Astrocyte (in vitro differentiated cells and primary cell): Measurements from ENCODE around the gene TAF7.

Experiments
- CTCF ChIP-seq: IDR thresholded peaks from 2 replicates; pipeline ENCODE4 v1.5.1; 2011; ENCODE audit warnings: low read depth, mild to moderate bottlenecking, inconsistent platforms, low read length, moderate library complexity; ENCODE audit not compliant: insufficient read depth
- EZH2 ChIP-seq: IDR thresholded peaks from 2 replicates; pipeline ENCODE4 v1.6.1; 2012; ENCODE audit warnings: mild to moderate bottlenecking, low read length, inconsistent platforms; ENCODE audit not compliant: insufficient read depth

- TF ChIP-seq CTCF (no peak), EZH2 (no peak)
Measured at GRCh38 chr5:141355641-141356040, 35.1 kb upstream of the TAF7 start.
